ENCODE results near the gene EDEM3. TPM values are rescaled to one million over a fixed set of nuclear protein-coding genes. Genes with fewer than 3 reads are reported as not detected.

Gene EDEM3
- total and polyA plus RNA-seq, 4 donors: 11.7 to 53.8 (median 23.7) TPM

GRCh38 chr1:184752656-184753055 is 2.0 kb downstream of the EDEM3 start:
- H3K4me3 ChIP-seq (ENCODE audit: low read depth in 1 of 3, low read length in 3 of 3): no peak overlapping the region

GRCh38 chr1:184748740-184749139 is 5.9 kb downstream of the EDEM3 start:
- no peaks in the 10 kb centered on the region for H3K9me3 ChIP-seq (ENCODE audit: control insufficient read depth in 4 of 4, low read length in 3 of 4)
- no peak for DNase-seq (ENCODE audit: low spot score)
- no peak overlapping the region for H3K9ac ChIP-seq (ENCODE audit: low read depth in 1 of 2, low read length in 2 of 2)
- TF ChIP-seq REST (IDR thresholded peaks at IDR 0.05) (no peak), FOXA1 (IDR thresholded peaks at IDR 0.05) (no peak), SP1 (IDR thresholded peaks at IDR 0.05) (no peak), RAD21 (IDR thresholded peaks at IDR 0.05) (no peak), GABPA (IDR thresholded peaks at IDR 0.05 in 1 of 2, conservative IDR thresholded peaks at IDR 0.05 in 1 of 2) (no peak)
- peaks cover 0 to 2% (median 0%) of the 10 kb centered on the region in 4 donors for H3K36me3 ChIP-seq (ENCODE audit: control insufficient read depth in 4 of 4, insufficient read depth in 3 of 4, low read depth in 1 of 4, low read length in 3 of 4)
- peaks cover 3 to 29% (median 18%) of the 10 kb centered on the region in 4 donors for H3K4me1 ChIP-seq (ENCODE audit: control insufficient read depth in 4 of 4, insufficient read depth in 4 of 4, low read length in 3 of 4)
- WGBS: 60% methylated on average over 2 of the region's 2 CpGs
- H3K27ac ChIP-seq (ENCODE audit: low read depth in 1 of 2, low read length in 2 of 2): no peak overlapping the region
- H3K27me3 ChIP-seq (ENCODE audit: control insufficient read depth in 4 of 4, insufficient read depth in 4 of 4, low read length in 3 of 4): no peaks in the 10 kb centered on the region
- no peak overlapping the region for H3K4me3 ChIP-seq (ENCODE audit: low read depth in 1 of 3, low read length in 3 of 3)

More at GRCh38 chr1:184752656-184753055, 2.0 kb downstream of the EDEM3 start:
- H3K9me3 ChIP-seq (ENCODE audit: control insufficient read depth in 4 of 4, low read length in 3 of 4): no peaks in the 10 kb centered on the region
- H3K9ac ChIP-seq (ENCODE audit: low read depth in 1 of 2, low read length in 2 of 2): no peak overlapping the region
- TF ChIP-seq SP1 (IDR thresholded peaks at IDR 0.05) (no peak), GABPA (IDR thresholded peaks at IDR 0.05 in 1 of 2, conservative IDR thresholded peaks at IDR 0.05 in 1 of 2) (no peak), FOXA2 (IDR thresholded peaks at IDR 0.05) (no peak), RXRA (IDR thresholded peaks at IDR 0.05) (no peak), RAD21 (IDR thresholded peaks at IDR 0.05) (no peak), CTCF (IDR thresholded peaks at IDR 0.05; ENCODE audit: low read depth, low read length, missing input control) (no peak), HNF4G (IDR thresholded peaks at IDR 0.05) (no peak), ATF3 (IDR thresholded peaks at IDR 0.05) (no peak), FOXA1 (IDR thresholded peaks at IDR 0.05) (no peak)
- 94% methylated on average over 2 of the region's 2 CpGs for WGBS
- no peak for DNase-seq (ENCODE audit: low spot score)
- H3K36me3 ChIP-seq (ENCODE audit: control insufficient read depth in 4 of 4, insufficient read depth in 3 of 4, low read depth in 1 of 4, low read length in 3 of 4): peaks cover 0 to 2% (median 0%) of the 10 kb centered on the region in 4 donors
- no peaks in the 10 kb centered on the region for H3K27me3 ChIP-seq (ENCODE audit: control insufficient read depth in 4 of 4, insufficient read depth in 4 of 4, low read length in 3 of 4)
- peaks cover 2 to 28% (median 16%) of the 10 kb centered on the region in 4 donors for H3K4me1 ChIP-seq (ENCODE audit: control insufficient read depth in 4 of 4, insufficient read depth in 4 of 4, low read length in 3 of 4)
- H3K27ac ChIP-seq (ENCODE audit: low read depth in 1 of 2, low read length in 2 of 2): no peak overlapping the region

Data from liver (tissue), 9 donors.